ENCODE measurements around the gene LRRC41.

DNA sequence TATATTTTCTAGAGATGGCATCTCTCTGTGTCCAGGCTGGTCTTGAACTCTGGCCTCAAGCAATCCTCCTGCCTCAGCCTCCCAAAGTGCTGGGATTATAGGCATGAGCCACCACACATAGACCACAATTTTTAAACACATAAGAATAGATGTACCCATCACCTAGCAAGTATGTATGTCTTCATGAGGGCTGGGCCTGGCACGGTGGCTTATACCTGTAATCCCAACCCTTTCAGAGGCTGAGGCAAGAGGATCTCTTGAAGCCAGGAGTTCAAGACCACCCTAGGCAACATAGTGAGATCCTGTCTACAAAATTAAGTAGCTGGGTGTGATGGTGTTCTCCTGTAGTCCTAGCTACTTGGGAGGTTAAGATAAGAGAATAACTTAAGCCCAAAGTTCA, 13.9 kb upstream of the LRRC41 start:
- TF ChIP-seq, protein P1, sequence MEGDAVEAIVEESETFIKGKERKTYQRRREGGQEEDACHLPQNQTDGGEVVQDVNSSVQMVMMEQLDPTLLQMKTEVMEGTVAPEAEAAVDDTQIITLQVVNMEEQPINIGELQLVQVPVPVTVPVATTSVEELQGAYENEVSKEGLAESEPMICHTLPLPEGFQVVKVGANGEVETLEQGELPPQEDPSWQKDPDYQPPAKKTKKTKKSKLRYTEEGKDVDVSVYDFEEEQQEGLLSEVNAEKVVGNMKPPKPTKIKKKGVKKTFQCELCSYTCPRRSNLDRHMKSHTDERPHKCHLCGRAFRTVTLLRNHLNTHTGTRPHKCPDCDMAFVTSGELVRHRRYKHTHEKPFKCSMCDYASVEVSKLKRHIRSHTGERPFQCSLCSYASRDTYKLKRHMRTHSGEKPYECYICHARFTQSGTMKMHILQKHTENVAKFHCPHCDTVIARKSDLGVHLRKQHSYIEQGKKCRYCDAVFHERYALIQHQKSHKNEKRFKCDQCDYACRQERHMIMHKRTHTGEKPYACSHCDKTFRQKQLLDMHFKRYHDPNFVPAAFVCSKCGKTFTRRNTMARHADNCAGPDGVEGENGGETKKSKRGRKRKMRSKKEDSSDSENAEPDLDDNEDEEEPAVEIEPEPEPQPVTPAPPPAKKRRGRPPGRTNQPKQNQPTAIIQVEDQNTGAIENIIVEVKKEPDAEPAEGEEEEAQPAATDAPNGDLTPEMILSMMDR (conservative IDR thresholded peaks at IDR 0.05; ENCODE audit: low read length) = no peak
- no peak for TF ChIP-seq EZH2phosphoT487 (IDR thresholded peaks at IDR 0.05; ENCODE audit: borderline replicate concordance, low read depth, low read length)

All from OCI-LY7 (cell line).